Measurements from ENCODE around the gene ATAD5.
"Not testable (repeated sequence)": the region's sequence is repeated elsewhere in the genome, so short reads cannot be mapped to it uniquely, and the experiment has no call there.

Gene ATAD5

GRCh38 chr17:30926516-30926915, 94.8 kb downstream of the ATAD5 start:
- Histone ChIP-seq H3K4me3 (ENCODE audit: low read length in 2 of 2) (no peak overlapping the region), H3K9me3 (ENCODE audit: control insufficient read depth in 2 of 2, low read length in 2 of 2) (no peaks in the 10 kb centered on the region), H3K9ac (ENCODE audit: low read depth in 1 of 2, low read length in 2 of 2) (no peak overlapping the region), H3K36me3 (ENCODE audit: control insufficient read depth in 2 of 2, insufficient read depth in 2 of 2, low read length in 2 of 2) (no peaks in the 10 kb centered on the region), H3K27me3 (ENCODE audit: control insufficient read depth in 2 of 2, insufficient read depth in 2 of 2, low read length in 2 of 2) (peaks cover 11 to 12% of the 10 kb centered on the region in 2 donors), H3K27ac (ENCODE audit: low read depth in 2 of 2, low read length in 2 of 2) (no peak overlapping the region), H3K4me1 (ENCODE audit: control insufficient read depth in 2 of 2, insufficient read depth in 2 of 2, low read length in 2 of 2) (peaks cover 3 to 5% of the 10 kb centered on the region in 2 donors)

GRCh38 chr17:30927756-30928155, 96.0 kb downstream of the ATAD5 start:
- Histone ChIP-seq H3K27ac (ENCODE audit: low read depth in 2 of 2, low read length in 2 of 2) (no peak overlapping the region), H3K4me3 (ENCODE audit: low read length in 2 of 2) (no peak overlapping the region), H3K9ac (ENCODE audit: low read depth in 1 of 2, low read length in 2 of 2) (no peak overlapping the region), H3K27me3 (ENCODE audit: control insufficient read depth in 2 of 2, insufficient read depth in 2 of 2, low read length in 2 of 2) (peaks cover 7 to 10% of the 10 kb centered on the region in 2 donors), H3K4me1 (ENCODE audit: control insufficient read depth in 2 of 2, insufficient read depth in 2 of 2, low read length in 2 of 2) (no peaks in the 10 kb centered on the region), H3K36me3 (ENCODE audit: control insufficient read depth in 2 of 2, insufficient read depth in 2 of 2, low read length in 2 of 2) (no peaks in the 10 kb centered on the region), H3K9me3 (ENCODE audit: control insufficient read depth in 2 of 2, low read length in 2 of 2) (no peaks in the 10 kb centered on the region)

DNA sequence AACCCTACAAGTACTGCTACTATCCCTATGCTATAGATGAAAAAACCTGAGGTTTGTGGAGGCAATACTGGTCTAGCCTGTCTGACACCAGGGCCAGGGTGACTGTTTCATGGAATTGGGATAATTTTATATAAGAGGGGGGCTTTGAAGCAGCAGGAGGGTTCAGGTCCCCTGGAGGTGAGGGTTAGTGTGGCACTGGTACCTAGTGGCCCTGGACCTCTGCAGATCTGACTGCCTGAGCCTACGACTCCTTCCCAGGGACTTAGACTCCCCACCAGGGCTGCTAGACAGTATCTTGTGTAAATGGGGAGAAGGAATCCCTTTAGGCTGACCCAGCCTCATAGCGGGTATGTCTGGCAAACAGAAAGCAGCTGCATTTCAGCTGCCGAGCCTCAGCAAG, 96.8 kb downstream of the ATAD5 start:
- Histone ChIP-seq H3K4me1 (ENCODE audit: control insufficient read depth in 2 of 2, insufficient read depth in 2 of 2, low read length in 2 of 2) (no peaks in the 10 kb centered on the region), H3K4me3 (ENCODE audit: low read length in 2 of 2) (no peak overlapping the region), H3K36me3 (ENCODE audit: control insufficient read depth in 2 of 2, insufficient read depth in 2 of 2, low read length in 2 of 2) (no peaks in the 10 kb centered on the region), H3K9me3 (ENCODE audit: control insufficient read depth in 2 of 2, low read length in 2 of 2) (no peaks in the 10 kb centered on the region), H3K27ac (ENCODE audit: low read depth in 2 of 2, low read length in 2 of 2) (no peak overlapping the region), H3K9ac (ENCODE audit: low read depth in 1 of 2, low read length in 2 of 2) (no peak overlapping the region), H3K27me3 (ENCODE audit: control insufficient read depth in 2 of 2, insufficient read depth in 2 of 2, low read length in 2 of 2) (peaks cover 4 to 5% of the 10 kb centered on the region in 2 donors)

GRCh38 chr17:30929081-30929633, 97.4 kb downstream of the ATAD5 start:
- Histone ChIP-seq H3K4me1 (ENCODE audit: control insufficient read depth in 2 of 2, insufficient read depth in 2 of 2, low read length in 2 of 2) (no peaks in the 10 kb centered on the region), H3K9me3 (ENCODE audit: control insufficient read depth in 2 of 2, low read length in 2 of 2) (no peaks in the 10 kb centered on the region), H3K4me3 (ENCODE audit: low read length in 2 of 2) (no peak overlapping the region), H3K36me3 (ENCODE audit: control insufficient read depth in 2 of 2, insufficient read depth in 2 of 2, low read length in 2 of 2) (no peaks in the 10 kb centered on the region), H3K27me3 (ENCODE audit: control insufficient read depth in 2 of 2, insufficient read depth in 2 of 2, low read length in 2 of 2) (peaks cover 4% of the 10 kb centered on the region in 2 donors), H3K27ac (ENCODE audit: low read depth in 2 of 2, low read length in 2 of 2) (no peak overlapping the region), H3K9ac (ENCODE audit: low read depth in 1 of 2, low read length in 2 of 2) (no peak overlapping the region)

DNA sequence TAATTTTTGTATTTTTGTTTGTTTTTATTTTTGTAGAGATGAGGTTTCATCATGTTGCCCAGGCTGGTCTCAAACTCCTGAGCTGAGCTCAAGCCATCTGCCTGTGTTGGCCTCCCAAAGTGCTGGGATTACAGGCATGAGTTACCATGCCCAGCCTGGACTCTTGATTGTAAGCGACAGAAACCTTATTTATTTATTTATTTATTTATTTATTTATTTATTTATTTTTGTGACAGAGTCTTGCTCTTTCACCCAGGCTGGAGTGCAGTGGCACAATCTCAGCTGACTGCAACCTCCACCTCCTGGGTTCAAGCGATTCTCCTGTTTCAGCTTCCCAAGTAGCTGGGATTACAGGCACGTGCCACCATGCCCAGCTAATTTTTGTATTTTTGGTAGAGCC, 98.1 kb downstream of the ATAD5 start:
- H3K4me1 ChIP-seq (ENCODE audit: control insufficient read depth in 2 of 2, insufficient read depth in 2 of 2, low read length in 2 of 2); H3K36me3 ChIP-seq (ENCODE audit: control insufficient read depth in 2 of 2, insufficient read depth in 2 of 2, low read length in 2 of 2); H3K9ac ChIP-seq (ENCODE audit: low read depth in 1 of 2, low read length in 2 of 2); H3K9me3 ChIP-seq (ENCODE audit: control insufficient read depth in 2 of 2, low read length in 2 of 2); H3K27me3 ChIP-seq (ENCODE audit: control insufficient read depth in 2 of 2, insufficient read depth in 2 of 2, low read length in 2 of 2); H3K4me3 ChIP-seq (ENCODE audit: low read length in 2 of 2); H3K27ac ChIP-seq (ENCODE audit: low read depth in 2 of 2, low read length in 2 of 2): not testable (repeated sequence)

GRCh38 chr17:30930495-30930894, 98.7 kb downstream of the ATAD5 start:
- peaks cover 0 to 4% of the 10 kb centered on the region in 2 donors for H3K27me3 ChIP-seq (ENCODE audit: control insufficient read depth in 2 of 2, insufficient read depth in 2 of 2, low read length in 2 of 2)
- no peaks in the 10 kb centered on the region for H3K36me3 ChIP-seq (ENCODE audit: control insufficient read depth in 2 of 2, insufficient read depth in 2 of 2, low read length in 2 of 2)
- H3K9ac ChIP-seq (ENCODE audit: low read depth in 1 of 2, low read length in 2 of 2) = no peak overlapping the region
- H3K27ac ChIP-seq (ENCODE audit: low read depth in 2 of 2, low read length in 2 of 2) = no peak overlapping the region
- H3K4me3 ChIP-seq (ENCODE audit: low read length in 2 of 2) = no peak overlapping the region
- no peaks in the 10 kb centered on the region for H3K9me3 ChIP-seq (ENCODE audit: control insufficient read depth in 2 of 2, low read length in 2 of 2)
- H3K4me1 ChIP-seq (ENCODE audit: control insufficient read depth in 2 of 2, insufficient read depth in 2 of 2, low read length in 2 of 2) = no peaks in the 10 kb centered on the region

DNA sequence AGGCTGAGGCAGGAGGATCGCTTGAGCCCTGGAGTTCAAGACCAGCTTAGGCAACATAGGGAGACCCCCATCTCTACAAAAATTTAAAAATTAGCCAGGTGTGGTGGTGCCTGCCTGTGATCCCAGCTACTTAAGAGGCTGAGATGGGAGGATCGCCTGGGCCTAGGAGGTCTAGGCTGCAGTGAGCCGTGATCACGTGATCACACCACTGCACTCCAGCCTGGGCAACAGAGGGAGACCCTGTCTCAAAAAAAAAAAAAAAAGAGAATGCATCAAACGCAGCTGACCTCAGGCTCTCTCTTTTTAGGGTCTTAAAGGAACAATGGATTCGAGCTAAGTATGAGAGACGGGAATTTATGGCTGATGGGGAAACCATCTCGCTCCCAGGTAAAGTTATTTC, 99.8 kb downstream of the ATAD5 start:
- not testable (repeated sequence) for H3K27me3 ChIP-seq (ENCODE audit: control insufficient read depth in 2 of 2, insufficient read depth in 2 of 2, low read length in 2 of 2); H3K4me3 ChIP-seq (ENCODE audit: low read length in 2 of 2); H3K27ac ChIP-seq (ENCODE audit: low read depth in 2 of 2, low read length in 2 of 2); H3K9ac ChIP-seq (ENCODE audit: low read depth in 1 of 2, low read length in 2 of 2); H3K36me3 ChIP-seq (ENCODE audit: control insufficient read depth in 2 of 2, insufficient read depth in 2 of 2, low read length in 2 of 2); H3K4me1 ChIP-seq (ENCODE audit: control insufficient read depth in 2 of 2, insufficient read depth in 2 of 2, low read length in 2 of 2); H3K9me3 ChIP-seq (ENCODE audit: control insufficient read depth in 2 of 2, low read length in 2 of 2)

DNA sequence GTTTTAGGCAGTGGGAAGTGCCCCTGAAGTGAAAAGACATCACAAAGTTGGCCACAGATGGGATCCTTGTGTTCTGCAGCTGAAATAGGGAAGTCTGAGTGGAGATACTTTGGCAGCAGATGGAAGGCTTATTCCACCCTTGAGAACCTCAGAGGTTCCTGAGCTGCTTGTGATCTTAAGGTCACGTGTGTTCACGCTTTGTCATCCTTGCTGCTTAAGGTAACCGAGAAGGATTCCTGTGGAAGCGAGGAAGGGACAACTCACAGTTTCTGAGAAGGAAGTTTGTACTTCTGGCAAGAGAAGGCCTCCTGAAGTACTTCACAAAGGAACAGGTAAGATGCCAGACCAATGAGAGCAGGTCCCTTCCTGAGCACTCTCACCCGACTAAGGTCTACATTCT, 102.2 kb downstream of the ATAD5 start:
- Histone ChIP-seq H3K27ac (ENCODE audit: low read depth in 2 of 2, low read length in 2 of 2) (no peak overlapping the region), H3K27me3 (ENCODE audit: control insufficient read depth in 2 of 2, insufficient read depth in 2 of 2, low read length in 2 of 2) (no peaks in the 10 kb centered on the region), H3K4me1 (ENCODE audit: control insufficient read depth in 2 of 2, insufficient read depth in 2 of 2, low read length in 2 of 2) (no peaks in the 10 kb centered on the region), H3K4me3 (ENCODE audit: low read length in 2 of 2) (no peak overlapping the region), H3K36me3 (ENCODE audit: control insufficient read depth in 2 of 2, insufficient read depth in 2 of 2, low read length in 2 of 2) (no peaks in the 10 kb centered on the region), H3K9ac (ENCODE audit: low read depth in 1 of 2, low read length in 2 of 2) (no peak overlapping the region), H3K9me3 (ENCODE audit: control insufficient read depth in 2 of 2, low read length in 2 of 2) (no peaks in the 10 kb centered on the region)

- no peaks in the 10 kb centered on the region for H3K36me3 ChIP-seq (ENCODE audit: control insufficient read depth in 2 of 2, insufficient read depth in 2 of 2, low read length in 2 of 2)
- H3K27ac ChIP-seq (ENCODE audit: low read depth in 2 of 2, low read length in 2 of 2) = no peak overlapping the region
- H3K27me3 ChIP-seq (ENCODE audit: control insufficient read depth in 2 of 2, insufficient read depth in 2 of 2, low read length in 2 of 2) = no peaks in the 10 kb centered on the region
Measured at GRCh38 chr17:30939051-30939689, 107.4 kb downstream of the ATAD5 start.

GRCh38 chr17:30942308-30943079, 110.7 kb downstream of the ATAD5 start:
- no peak overlapping the region for H3K9ac ChIP-seq (ENCODE audit: low read depth in 1 of 2, low read length in 2 of 2)
- H3K27ac ChIP-seq (ENCODE audit: low read depth in 2 of 2, low read length in 2 of 2) = no peak overlapping the region
- no peaks in the 10 kb centered on the region for H3K9me3 ChIP-seq (ENCODE audit: control insufficient read depth in 2 of 2, low read length in 2 of 2)
- H3K27me3 ChIP-seq (ENCODE audit: control insufficient read depth in 2 of 2, insufficient read depth in 2 of 2, low read length in 2 of 2) = no peaks in the 10 kb centered on the region
- H3K36me3 ChIP-seq (ENCODE audit: control insufficient read depth in 2 of 2, insufficient read depth in 2 of 2, low read length in 2 of 2) = no peaks in the 10 kb centered on the region
- H3K4me3 ChIP-seq (ENCODE audit: low read length in 2 of 2) = no peak overlapping the region
- H3K4me1 ChIP-seq (ENCODE audit: control insufficient read depth in 2 of 2, insufficient read depth in 2 of 2, low read length in 2 of 2) = no peaks in the 10 kb centered on the region

More at GRCh38 chr17:30939051-30939689, 107.4 kb downstream of the ATAD5 start:
- Histone ChIP-seq H3K9ac (ENCODE audit: low read depth in 1 of 2, low read length in 2 of 2) (no peak overlapping the region), H3K4me1 (ENCODE audit: control insufficient read depth in 2 of 2, insufficient read depth in 2 of 2, low read length in 2 of 2) (no peaks in the 10 kb centered on the region), H3K4me3 (ENCODE audit: low read length in 2 of 2) (no peak overlapping the region), H3K9me3 (ENCODE audit: control insufficient read depth in 2 of 2, low read length in 2 of 2) (no peaks in the 10 kb centered on the region)
